OCI-LY7 (cell line): Measurements from ENCODE around the gene NFIA. TPM values are rescaled to one million over a fixed set of nuclear protein-coding genes. Genes with fewer than 3 reads are reported as not detected.

Experiments used
- BruUV-seq: library from RNA; stranded (reverse); fragments of 400-500 nt; replicated peaks from 2 replicates; lab custom pipeline; 2021; lab: Mats Ljungman, UMichigan
- CTCF ChIA-PET: fragments of 300-600 bp; sonication (Branson Sonifier 250); formaldehyde crosslinking; loops from one replicate; lab custom pipeline; 2022; ENCODE audit warnings: antibody characterized with exemption; ENCODE audit not compliant: unreplicated experiment; lab: Charles Lee
- POLR2A ChIA-PET: fragments of 300-600 bp; sonication (Branson Sonifier 250); formaldehyde crosslinking; loops from one replicate; lab custom pipeline; 2022; ENCODE audit warnings: antibody characterized with exemption; lab: Charles Lee
- DNase-seq: peaks from one replicate; pipeline ENCODE4 v3.0.0-alpha.2; 2015; ENCODE audit warnings: low spot score
- H2AFZ ChIP-seq: fragments of 200-600 bp; sonication (generic), shearing (Covaris generic); 2 replicates; pipeline ENCODE4 v1.6.1; 2014; ENCODE audit warnings: mild to moderate bottlenecking, antibody characterized with exemption, low read length, moderate library complexity
- H3K27ac ChIP-seq: fragments of 200-600 bp; sonication (generic); 2 replicates; pipeline ENCODE4 v1.5.1; 2014; ENCODE audit warnings: mixed run types, low read depth, mild to moderate bottlenecking, moderate library complexity, low read length, inconsistent platforms; ENCODE audit not compliant: poor library complexity, severe bottlenecking
- H3K36me3 ChIP-seq: fragments of 200-600 bp; sonication (generic); 2 replicates; pipeline ENCODE4 v1.6.1; 2014; ENCODE audit warnings: mild to moderate bottlenecking, antibody characterized with exemption, low read length, moderate library complexity, mixed read lengths; ENCODE audit not compliant: insufficient read depth
- H3K4me1 ChIP-seq: fragments of 200-600 bp; sonication (generic); 2 replicates; pipeline ENCODE4 v1.5.1; 2014; ENCODE audit warnings: mild to moderate bottlenecking, low read length; ENCODE audit not compliant: insufficient read depth, poor library complexity, severe bottlenecking
- H3K4me2 ChIP-seq: fragments of 200-600 bp; sonication (generic); 2 replicates; pipeline ENCODE4 v1.6.1; 2014; ENCODE audit warnings: mild to moderate bottlenecking, low read length
- H3K4me3 ChIP-seq: fragments of 200-600 bp; sonication (generic); 2 replicates; pipeline ENCODE4 v1.5.1; 2014; ENCODE audit warnings: mild to moderate bottlenecking, low read depth, low read length; ENCODE audit not compliant: poor library complexity, severe bottlenecking
- H3K79me2 ChIP-seq: fragments of 200-600 bp; sonication (generic); 2 replicates; pipeline ENCODE4 v1.6.1; 2016; ENCODE audit warnings: low read depth, mild to moderate bottlenecking, low read length, moderate library complexity, mixed read lengths; ENCODE audit not compliant: insufficient read depth
- H3K9me2 ChIP-seq: fragments of 200-600 bp; sonication (generic); 2 replicates; pipeline ENCODE4 v1.6.1; 2016; ENCODE audit warnings: mild to moderate bottlenecking, low read length, mixed read lengths; ENCODE audit not compliant: insufficient read depth
- H3K9me3 ChIP-seq: fragments of 200-600 bp; sonication (generic); 2 replicates; pipeline ENCODE4 v1.6.1; 2014; ENCODE audit warnings: mild to moderate bottlenecking, mixed run types, low read length, mixed read lengths
- H4K20me1 ChIP-seq: fragments of 200-600 bp; sonication (generic); 2 replicates; pipeline ENCODE4 v1.6.1; 2014; ENCODE audit warnings: mild to moderate bottlenecking, antibody characterized with exemption, low read length, moderate library complexity, mixed read lengths; ENCODE audit not compliant: insufficient read depth
- EZH2phosphoT487 ChIP-seq: fragments of 200-600 bp; sonication (generic); IDR thresholded peaks from 2 replicates; pipeline ENCODE4 v1.6.1; 2018; ENCODE audit warnings: low read depth, borderline replicate concordance, mild to moderate bottlenecking, mixed run types, antibody characterized with exemption, low read length, moderate library complexity, mixed read lengths
- intact Hi-C: fragments of 100-400 bp; cut with micrococcal nuclease; formaldehyde crosslinking; loops from one replicate; pipeline ENCODE4 v1.10.0; 2022; ENCODE audit not compliant: unreplicated experiment
- total RNA-seq, 2 experiments: library from RNA; depleted of rRNA in 1 of 2; stranded (reverse); fragments of >200 nt in 1 of 2; shearing (Covaris generic) in 1 of 2; gene quantifications; 2 replicates each; pipeline ENCODE4 v1.2.3, GENCODE V29; 2014 to 2022
- TF ChIP-seq, protein P1 (sequence below): fragments of 200-600 bp; sonication (generic); conservative IDR thresholded peaks from 2 replicates; pipeline ENCODE4 v1.5.1; 2014; ENCODE audit warnings: mild to moderate bottlenecking, antibody characterized with exemption, low read length, moderate library complexity, mixed read lengths

Gene NFIA
- total RNA-seq, 2 experiments from 2014 or later, result 2.8 to 18.8 TPM

DNA sequence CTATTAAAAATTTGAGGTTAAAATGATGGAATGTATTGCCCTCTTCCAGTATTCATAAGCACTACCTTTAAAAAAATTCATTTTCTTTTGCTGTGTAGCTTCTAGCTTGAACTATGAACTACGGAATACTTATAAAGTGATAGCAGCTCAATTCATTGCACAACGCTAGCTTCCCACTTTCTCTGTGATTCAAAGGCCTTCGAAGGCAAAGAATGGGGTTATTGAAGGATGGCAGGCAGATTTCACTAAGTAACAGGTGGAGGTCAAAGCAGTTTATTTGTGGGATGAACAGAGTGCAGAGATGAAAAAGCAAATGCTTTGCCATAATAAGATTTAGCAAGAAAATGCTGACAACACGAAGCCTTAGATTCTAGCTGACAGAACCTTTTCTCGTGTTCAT, 290.6 kb downstream of the NFIA start:
- POLR2A ChIA-PET, result interaction anchor here (1.9 kb wide), 1 partner anchor 13 kb away, joined by 5 read pairs; no protein-coding TSS in a partner anchor
- H2AFZ ChIP-seq, result no peak overlapping the region
- BruUV-seq, result no TSS peak
- no peaks in the 10 kb centered on the region for H3K36me3 ChIP-seq
- TF ChIP-seq, protein P1, sequence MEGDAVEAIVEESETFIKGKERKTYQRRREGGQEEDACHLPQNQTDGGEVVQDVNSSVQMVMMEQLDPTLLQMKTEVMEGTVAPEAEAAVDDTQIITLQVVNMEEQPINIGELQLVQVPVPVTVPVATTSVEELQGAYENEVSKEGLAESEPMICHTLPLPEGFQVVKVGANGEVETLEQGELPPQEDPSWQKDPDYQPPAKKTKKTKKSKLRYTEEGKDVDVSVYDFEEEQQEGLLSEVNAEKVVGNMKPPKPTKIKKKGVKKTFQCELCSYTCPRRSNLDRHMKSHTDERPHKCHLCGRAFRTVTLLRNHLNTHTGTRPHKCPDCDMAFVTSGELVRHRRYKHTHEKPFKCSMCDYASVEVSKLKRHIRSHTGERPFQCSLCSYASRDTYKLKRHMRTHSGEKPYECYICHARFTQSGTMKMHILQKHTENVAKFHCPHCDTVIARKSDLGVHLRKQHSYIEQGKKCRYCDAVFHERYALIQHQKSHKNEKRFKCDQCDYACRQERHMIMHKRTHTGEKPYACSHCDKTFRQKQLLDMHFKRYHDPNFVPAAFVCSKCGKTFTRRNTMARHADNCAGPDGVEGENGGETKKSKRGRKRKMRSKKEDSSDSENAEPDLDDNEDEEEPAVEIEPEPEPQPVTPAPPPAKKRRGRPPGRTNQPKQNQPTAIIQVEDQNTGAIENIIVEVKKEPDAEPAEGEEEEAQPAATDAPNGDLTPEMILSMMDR, result no peak
- CTCF ChIA-PET, result no interaction called here
- no peaks in the 10 kb centered on the region for H3K4me1 ChIP-seq
- H3K9me3 ChIP-seq, result no peaks in the 10 kb centered on the region
- no peak for DNase-seq
- H3K4me2 ChIP-seq, result no peak overlapping the region
- intact Hi-C loops, result no loop called here
- no peaks in the 10 kb centered on the region for H4K20me1 ChIP-seq
- no peak overlapping the region for H3K27ac ChIP-seq
- no peaks in the 10 kb centered on the region for H3K79me2 ChIP-seq
- H3K9me2 ChIP-seq, result no peaks in the 10 kb centered on the region
- no peak overlapping the region for H3K4me3 ChIP-seq

DNA sequence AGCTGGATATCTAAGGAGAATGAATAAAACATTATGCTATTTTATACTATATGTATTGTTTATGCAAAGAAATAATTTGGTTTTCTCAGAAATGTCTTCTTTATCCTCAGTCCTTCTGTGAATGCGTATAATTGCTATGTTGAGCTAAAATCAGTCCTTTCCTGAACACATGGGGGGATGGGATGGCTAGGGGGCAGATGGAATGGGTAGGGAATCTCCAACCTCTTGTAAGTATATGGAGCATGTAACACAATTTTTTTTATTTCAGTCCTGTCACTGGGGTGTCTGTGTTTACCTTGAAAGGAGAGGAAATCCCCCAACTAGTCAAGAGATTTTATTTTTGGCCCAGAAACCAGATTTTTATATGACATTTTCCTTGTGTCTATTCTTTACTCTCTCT, 291.8 kb downstream of the NFIA start:
- TF ChIP-seq, protein P1, result no peak
- no peak for TF ChIP-seq EZH2phosphoT487
- Histone ChIP-seq H3K4me1 (no peaks in the 10 kb centered on the region), H3K4me3 (no peak overlapping the region), H3K79me2 (no peaks in the 10 kb centered on the region), H4K20me1 (no peaks in the 10 kb centered on the region), H3K4me2 (no peak overlapping the region), H3K9me3 (no peaks in the 10 kb centered on the region), H3K27ac (no peak overlapping the region), H3K36me3 (no peaks in the 10 kb centered on the region), H2AFZ (no peak overlapping the region), H3K9me2 (no peaks in the 10 kb centered on the region)
- no peak for DNase-seq
- CTCF ChIA-PET, result no interaction called here
- BruUV-seq, result no TSS peak
- POLR2A ChIA-PET, result interaction anchor here (0.6 to 1.9 kb wide), 3 partner anchors 12 to 40 kb away, joined by 3 to 5 read pairs (median 3); no protein-coding TSS in a partner anchor
- intact Hi-C loops, result no loop called here

DNA sequence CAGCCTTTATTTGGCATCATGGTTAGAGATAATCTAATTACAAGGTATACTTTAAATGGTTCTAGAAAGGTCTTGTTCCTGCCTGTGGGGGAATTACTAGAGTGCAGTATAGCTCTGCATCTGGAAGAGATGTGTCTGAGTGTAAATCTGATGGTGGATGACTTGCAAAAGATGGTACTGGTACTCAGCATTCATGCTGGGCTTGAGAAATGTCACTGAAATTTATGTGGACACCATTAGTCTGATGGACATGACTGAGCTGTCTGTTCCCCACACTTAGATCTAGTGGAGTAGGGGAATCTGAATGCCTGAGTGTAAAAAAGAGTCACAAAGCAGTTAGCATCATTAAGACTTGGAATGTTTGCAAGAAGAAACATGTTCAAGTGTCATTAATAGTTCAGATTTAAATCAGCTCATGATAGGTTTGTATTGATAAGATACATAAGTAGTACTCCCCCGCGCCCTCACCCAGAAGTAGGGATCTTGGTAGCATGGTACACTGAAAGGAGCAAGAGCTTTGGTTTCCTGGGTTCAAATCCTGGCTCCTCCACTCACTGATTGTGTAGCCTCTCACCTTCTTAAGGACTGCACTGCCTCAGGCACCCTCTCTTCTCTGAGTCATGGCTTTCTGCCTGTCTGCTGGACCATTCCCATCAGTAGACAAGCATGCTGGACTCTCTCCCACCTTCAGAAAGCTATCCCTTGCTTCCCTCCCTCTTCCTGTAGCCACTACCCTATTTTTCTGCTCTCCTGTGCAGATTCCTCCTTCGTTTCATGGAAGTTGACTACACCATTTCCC, 292.9 kb downstream of the NFIA start:
- Histone ChIP-seq H3K36me3 (no peaks in the 10 kb centered on the region), H3K4me1 (no peaks in the 10 kb centered on the region), H2AFZ (no peak overlapping the region), H3K27ac (no peak overlapping the region), H3K9me3 (no peaks in the 10 kb centered on the region), H3K4me2 (no peak overlapping the region), H3K79me2 (no peaks in the 10 kb centered on the region), H4K20me1 (no peaks in the 10 kb centered on the region), H3K9me2 (no peaks in the 10 kb centered on the region), H3K4me3 (no peak overlapping the region)
- DNase-seq, result no peak
- intact Hi-C loops, result no loop called here
- ChIA-PET POLR2A (interaction anchor here (0.5 to 0.6 kb wide), 2 partner anchors 48 to 428 kb away, joined by 3 read pairs; no protein-coding TSS in a partner anchor), CTCF (no interaction called here)
- TF ChIP-seq EZH2phosphoT487, result no peak
- TF ChIP-seq, protein P1, result no peak
- BruUV-seq, result no TSS peak
